Naive thymus-derived CD4-positive, alpha-beta T cell (primary cell): ENCODE measurements around the gene TEKT2. TPM values are rescaled to one million over a fixed set of nuclear protein-coding genes. Genes with fewer than 3 reads are reported as not detected.

ENCODE experiments used
- ATAC-seq: fragments of 150-1000 bp; cut with Tn5 transposase; 2 replicates; pipeline ENCODE4 v1.10.0; 2021; ENCODE audit warnings: mild to moderate bottlenecking, moderate library complexity
- CTCF ChIA-PET: fragments of 350-600 bp; sonication (Branson Sonifier 250); formaldehyde crosslinking; loops from one replicate; lab custom pipeline; 2021; ENCODE audit warnings: antibody characterized with exemption; lab: Charles Lee
- POLR2A ChIA-PET: fragments of 350-600 bp; sonication (Branson Sonifier 250); formaldehyde crosslinking; loops from one replicate; lab custom pipeline; 2021; ENCODE audit warnings: antibody characterized with exemption, inconsistent platforms; lab: Charles Lee
- DNase-seq, 9 donors: peaks; one replicate each; pipeline versions ENCODE4 v3.0.0 to v3.0.0-alpha.2; 2020 to 2022; ENCODE audit warnings: mixed read lengths in 1 of 9
- H3K27ac ChIP-seq: one replicate; pipeline ENCODE4 v1.7.0; 2013; ENCODE audit warnings: mild to moderate bottlenecking, low read depth, low read length, moderate library complexity
- H3K27me3 ChIP-seq, 2 donors: one replicate each; pipeline ENCODE4 v1.7.0; 2013; ENCODE audit warnings: low read length in 2 of 2, mild to moderate bottlenecking in 2 of 2, moderate library complexity in 2 of 2; ENCODE audit not compliant: control insufficient read depth in 2 of 2, insufficient read depth in 2 of 2
- H3K36me3 ChIP-seq, 3 experiments: 1 replicate in 2 of 3; 2 replicates in 1 of 3; pipeline ENCODE4 v1.7.0; 2013; ENCODE audit warnings: low read length in 3 of 3, mild to moderate bottlenecking in 3 of 3, moderate library complexity in 1 of 3; ENCODE audit not compliant: insufficient read depth in 3 of 3, control insufficient read depth in 2 of 3
- H3K4me1 ChIP-seq, 2 donors: one replicate each; pipeline ENCODE4 v1.7.0; 2013; ENCODE audit warnings: low read length in 2 of 2, mild to moderate bottlenecking in 2 of 2, moderate library complexity in 1 of 2; ENCODE audit not compliant: control insufficient read depth in 2 of 2, insufficient read depth in 2 of 2
- H3K4me3 ChIP-seq: 2 replicates; pipeline ENCODE4 v1.7.0; 2013; ENCODE audit warnings: mild to moderate bottlenecking, low read length
- H3K9me3 ChIP-seq, 3 experiments: 1 replicate in 2 of 3; 2 replicates in 1 of 3; pipeline ENCODE4 v1.7.0; 2013; ENCODE audit warnings: low read length in 3 of 3; ENCODE audit not compliant: control insufficient read depth in 2 of 3
- H3K27ac Mint-ChIP-seq, 9 donors: one replicate each; pipeline ENCODE4 v1.8.0; 2020 to 2022; ENCODE audit warnings: mixed read lengths in 9 of 9, mild to moderate bottlenecking in 8 of 9, moderate library complexity in 5 of 9, inconsistent platforms in 2 of 9
- H3K27me3 Mint-ChIP-seq, 5 donors: one replicate each; pipeline ENCODE4 v1.8.0; 2021 to 2022; ENCODE audit warnings: mixed read lengths in 5 of 5, mild to moderate bottlenecking in 1 of 5
- H3K36me3 Mint-ChIP-seq, 5 donors: one replicate each; pipeline ENCODE4 v1.8.0; 2020 to 2022; ENCODE audit warnings: mixed read lengths in 5 of 5, mild to moderate bottlenecking in 3 of 5, inconsistent platforms in 1 of 5
- H3K4me1 Mint-ChIP-seq, 7 donors: one replicate each; pipeline ENCODE4 v1.8.0; 2020 to 2022; ENCODE audit warnings: mixed read lengths in 7 of 7, mild to moderate bottlenecking in 3 of 7, inconsistent platforms in 1 of 7
- H3K4me3 Mint-ChIP-seq, 10 donors: one replicate each; pipeline ENCODE4 v1.8.0; 2020 to 2022; ENCODE audit warnings: mild to moderate bottlenecking in 10 of 10, mixed read lengths in 10 of 10, moderate library complexity in 6 of 10, inconsistent platforms in 2 of 10
- H3K9me3 Mint-ChIP-seq, 11 donors: one replicate each; pipeline ENCODE4 v1.8.0; 2020 to 2022; ENCODE audit warnings: mixed read lengths in 11 of 11, mild to moderate bottlenecking in 4 of 11, inconsistent platforms in 1 of 11, moderate library complexity in 1 of 11
- intact Hi-C, 2 donors: fragments of 100-400 bp; cut with micrococcal nuclease; formaldehyde crosslinking; loops; one replicate each; pipeline ENCODE4 v1.15.1; 2023
- polyA plus RNA-seq, 2 donors: library from polyadenylated mRNA; unstranded; fragments of 300-500 nt; fragmentation: Illumina TruSeq; gene quantifications; one replicate each; pipeline ENCODE4 v1.2.3, GENCODE V29; 2021
- total RNA-seq, 6 experiments: library from RNA in 5 of 6; stranded (reverse) in 5 of 6; gene quantifications; 1 replicate in 5 of 6; 2 replicates in 1 of 6; pipeline ENCODE4 v1.2.3 and lab custom pipeline; 2021 to 2026

Gene TEKT2
- total and polyA plus RNA-seq, 7 experiments from 2014 or later: 0.71 to 0.93 TPM; not detected in 5

DNA sequence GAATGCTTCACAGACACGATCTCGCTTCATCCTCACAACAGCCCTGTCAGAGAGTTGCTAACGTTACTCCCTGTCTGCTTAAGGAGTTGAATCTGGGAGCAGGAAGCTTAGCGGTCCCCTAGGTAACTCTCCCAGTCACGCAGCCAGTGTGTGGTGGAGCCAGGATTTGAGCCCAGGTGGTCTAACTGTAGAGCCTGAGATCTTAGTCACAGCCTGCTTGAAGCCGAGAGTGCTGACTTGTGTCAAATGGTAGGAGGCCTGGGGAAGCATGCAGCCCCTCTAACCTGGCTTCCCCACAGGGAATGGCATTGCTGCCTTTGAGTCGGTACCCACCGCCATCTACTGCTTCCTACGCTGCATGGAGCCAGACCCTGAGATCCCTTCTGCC is 8.9 kb downstream of the TEKT2 start:
- H3K4me3 ChIP-seq: no peak overlapping the region
- H3K36me3 Mint-ChIP-seq: peaks cover 0 to 29% (median 0%) of the 10 kb centered on the region in 5 donors
- H3K27ac Mint-ChIP-seq: no peak overlapping the region
- H3K9me3 ChIP-seq: no peaks in the 10 kb centered on the region
- no peaks in the 10 kb centered on the region for H3K27me3 Mint-ChIP-seq
- no peak overlapping the region for H3K4me3 Mint-ChIP-seq
- ChIA-PET POLR2A (interaction anchor here (0.5 kb wide), 2 partner anchors 130 to 197 kb away, joined by 4 read pairs; no protein-coding TSS in a partner anchor), CTCF (interaction anchor here (0.6 to 1.7 kb wide), 2 partner anchors 47 to 141 kb away, joined by 3 read pairs; no protein-coding TSS in a partner anchor)
- ATAC-seq (no peak), DNase-seq (no peak)
- intact Hi-C loops: no loop called here
- H3K36me3 ChIP-seq: peaks cover 0 to 66% (median 4%) of the 10 kb centered on the region in 3 experiments
- peaks cover 12 to 30% (median 21%) of the 10 kb centered on the region in 7 donors for H3K4me1 Mint-ChIP-seq
- H3K27ac ChIP-seq: no peak overlapping the region
- H3K9me3 Mint-ChIP-seq: peaks cover 0 to 2% (median 0%) of the 10 kb centered on the region in 11 donors
- H3K4me1 ChIP-seq: peaks cover 11 to 16% of the 10 kb centered on the region in 2 donors
- no peaks in the 10 kb centered on the region for H3K27me3 ChIP-seq

- intact Hi-C loops: no loop called here
- Mint-ChIP-seq H3K36me3 (peaks cover 0 to 29% (median 0%) of the 10 kb centered on the region in 5 donors), H3K4me3 (no peak overlapping the region), H3K9me3 (peaks cover 0 to 2% (median 0%) of the 10 kb centered on the region in 11 donors), H3K4me1 (peaks cover 12 to 30% (median 21%) of the 10 kb centered on the region in 7 donors), H3K27me3 (no peaks in the 10 kb centered on the region), H3K27ac (no peak overlapping the region)
- H3K4me3 ChIP-seq: no peak overlapping the region
- no peak overlapping the region for H3K27ac ChIP-seq
- peaks cover 0 to 66% (median 4%) of the 10 kb centered on the region in 3 experiments for H3K36me3 ChIP-seq
- ChIA-PET CTCF (interaction anchor here (1.7 kb wide), 1 partner anchor 47 kb away, joined by 3 read pairs; no protein-coding TSS in a partner anchor), POLR2A (interaction anchor here (1.0 kb wide), 1 partner anchor 42 kb away, joined by 4 read pairs; no protein-coding TSS in a partner anchor)
- DNase-seq: no peak
- ATAC-seq: no peak
- no peaks in the 10 kb centered on the region for H3K9me3 ChIP-seq
- no peaks in the 10 kb centered on the region for H3K27me3 ChIP-seq
- peaks cover 9 to 14% of the 10 kb centered on the region in 2 donors for H3K4me1 ChIP-seq
Observed at GRCh38 chr1:36093226-36093625, 9.3 kb downstream of the TEKT2 start.

DNA sequence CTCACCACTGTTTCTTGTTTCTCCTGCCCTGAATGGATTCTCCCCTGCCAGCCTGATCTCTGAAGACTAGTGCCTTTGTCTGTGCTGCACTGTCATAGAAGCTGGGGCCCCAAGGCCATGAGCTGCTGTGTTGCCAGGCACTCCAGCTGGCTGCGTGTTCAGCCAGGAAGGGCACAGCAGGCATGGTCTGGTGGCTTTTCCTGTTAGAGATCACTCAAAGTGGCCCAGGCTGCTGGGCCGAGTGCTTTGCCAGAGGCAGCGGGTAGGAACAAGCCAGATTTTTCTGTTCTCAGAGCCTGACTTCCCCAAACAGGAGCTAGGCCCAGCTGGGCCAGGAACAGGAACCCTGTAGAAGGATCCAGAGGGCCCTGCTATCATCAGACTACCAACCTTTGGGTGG is 10.0 kb downstream of the TEKT2 start:
- Histone ChIP-seq H3K27me3 (no peaks in the 10 kb centered on the region), H3K36me3 (peaks cover 0 to 64% (median 4%) of the 10 kb centered on the region in 3 experiments), H3K27ac (no peak overlapping the region), H3K9me3 (no peaks in the 10 kb centered on the region), H3K4me3 (no peak overlapping the region), H3K4me1 (peaks cover 6 to 12% of the 10 kb centered on the region in 2 donors)
- DNase-seq: no peak
- H3K9me3 Mint-ChIP-seq: peaks cover 0 to 2% (median 0%) of the 10 kb centered on the region in 11 donors
- ATAC-seq: no peak
- intact Hi-C loops: no loop called here
- peaks cover 0 to 29% (median 0%) of the 10 kb centered on the region in 5 donors for H3K36me3 Mint-ChIP-seq
- peaks cover 12 to 30% (median 21%) of the 10 kb centered on the region in 7 donors for H3K4me1 Mint-ChIP-seq
- no peak overlapping the region for H3K27ac Mint-ChIP-seq
- no peaks in the 10 kb centered on the region for H3K27me3 Mint-ChIP-seq
- ChIA-PET POLR2A (interaction anchor here (0.5 to 1.0 kb wide), 3 partner anchors 41 to 291 kb away, joined by 3 to 4 read pairs (median 3); no protein-coding TSS in a partner anchor), CTCF (interaction anchor here (2.9 kb wide), 1 partner anchor 41 kb away, joined by 11 read pairs; no protein-coding TSS in a partner anchor)
- no peak overlapping the region for H3K4me3 Mint-ChIP-seq

- Histone ChIP-seq H3K27me3 (no peaks in the 10 kb centered on the region), H3K4me3 (no peak overlapping the region), H3K4me1 (peaks cover 2 to 8% of the 10 kb centered on the region in 2 donors), H3K9me3 (no peaks in the 10 kb centered on the region), H3K36me3 (peaks cover 0 to 60% (median 4%) of the 10 kb centered on the region in 3 experiments), H3K27ac (no peak overlapping the region)
- POLR2A ChIA-PET: interaction anchor here (0.6 to 1.1 kb wide), 2 partner anchors 129 to 290 kb away, joined by 3 read pairs; partner anchors contain the start of gene THRAP3
- DNase-seq (no peak), ATAC-seq (no peak)
- Mint-ChIP-seq H3K27ac (peak overlapping the region in 1 of 9 donors; percentile 20), H3K9me3 (no peaks in the 10 kb centered on the region), H3K4me1 (peaks cover 7 to 26% (median 17%) of the 10 kb centered on the region in 7 donors), H3K36me3 (peaks cover 0 to 29% (median 0%) of the 10 kb centered on the region in 5 donors), H3K27me3 (no peaks in the 10 kb centered on the region), H3K4me3 (no peak overlapping the region)
- CTCF ChIA-PET: interaction anchor here (0.8 to 2.9 kb wide), 3 partner anchors 39 to 55 kb away, joined by 3 to 11 read pairs (median 3); no protein-coding TSS in a partner anchor
- intact Hi-C loops: no loop called here
Observed at GRCh38 chr1:36094621-36095061, 10.7 kb downstream of the TEKT2 start.

DNA sequence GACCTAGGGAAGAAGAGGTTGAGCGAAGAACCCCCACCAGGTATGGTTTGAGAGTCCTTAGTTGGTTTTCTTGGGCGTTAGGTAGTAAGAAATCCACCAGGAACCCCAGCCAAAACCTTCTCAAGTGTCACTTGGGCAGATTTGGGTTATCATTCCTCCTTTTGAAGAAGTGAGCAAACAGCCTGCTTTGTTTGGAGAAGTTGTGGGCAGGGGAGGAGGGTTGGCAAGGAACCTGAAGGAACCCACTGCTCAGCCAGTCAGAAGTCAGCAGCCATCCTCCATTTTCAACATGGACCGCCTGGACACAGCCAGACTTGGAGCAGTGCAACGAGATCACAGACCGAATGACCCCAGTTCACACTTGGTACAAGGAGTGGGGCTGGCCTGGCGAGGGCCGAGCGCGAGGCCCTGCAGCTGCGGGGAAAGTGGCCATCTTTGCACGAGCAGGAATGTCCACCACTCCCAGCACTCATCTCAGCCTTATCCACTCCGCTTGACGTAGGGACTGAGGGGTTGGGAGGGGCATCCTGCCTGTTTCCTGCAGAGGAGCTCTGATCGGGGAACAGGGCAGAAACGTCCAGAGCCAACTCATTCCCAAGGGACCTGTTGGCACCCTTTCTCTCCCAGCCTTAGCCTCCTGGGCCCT is 12.0 kb downstream of the TEKT2 start:
- no peak for DNase-seq
- POLR2A ChIA-PET: interaction anchor here (0.7 to 1.4 kb wide), 5 partner anchors 15 to 144 kb away, joined by 3 to 6 read pairs (median 3); partner anchors contain the start of gene THRAP3
- no peak overlapping the region for H3K27ac ChIP-seq
- intact Hi-C loops: no loop called here
- H3K4me3 ChIP-seq: no peak overlapping the region
- Mint-ChIP-seq H3K27me3 (no peaks in the 10 kb centered on the region), H3K9me3 (no peaks in the 10 kb centered on the region), H3K4me1 (peaks cover 8 to 18% (median 12%) of the 10 kb centered on the region in 7 donors), H3K36me3 (peaks cover 0 to 29% (median 0%) of the 10 kb centered on the region in 5 donors), H3K27ac (peak overlapping the region in 2 of 9 donors; percentile 14 to 22), H3K4me3 (no peak overlapping the region)
- CTCF ChIA-PET: interaction anchor here (0.6 to 2.9 kb wide), 3 partner anchors 14 to 39 kb away, joined by 3 to 11 read pairs (median 3); no protein-coding TSS in a partner anchor
- no peaks in the 10 kb centered on the region for H3K4me1 ChIP-seq
- peak; percentile 26 for ATAC-seq
- H3K9me3 ChIP-seq: no peaks in the 10 kb centered on the region
- H3K27me3 ChIP-seq: no peaks in the 10 kb centered on the region
- H3K36me3 ChIP-seq: peaks cover 0 to 60% (median 4%) of the 10 kb centered on the region in 3 experiments
